Right renal pelvis (tissue), 4 donors: ENCODE measurements around the gene THOC1. TPM values are rescaled to one million over a fixed set of nuclear protein-coding genes. Genes with fewer than 3 reads are reported as not detected.

Source experiments
- DNase-seq, 4 donors: peaks; one replicate each; pipeline ENCODE4 v3.0.0-alpha.2; 2013; ENCODE audit warnings: low read depth in 4 of 4, low spot score in 3 of 4, missing footprints in 1 of 4
- polyA plus RNA-seq, 4 donors: library from polyadenylated mRNA; unstranded; fragments of 120-200 nt; gene quantifications; one replicate each; pipeline ENCODE4 v1.2.1, GENCODE V29; 2013; ENCODE audit not compliant: insufficient read length in 4 of 4

THOC1 gene
- polyA plus RNA-seq, 4 donors, result 60.8 to 82.5 (median 68.3) TPM

- DNase-seq, result no peak
Observed at GRCh38 chr18:217532-218336, 50.1 kb downstream of the THOC1 start.

GRCh38 chr18:215448-216010 is 52.3 kb downstream of the THOC1 start:
- no peak for DNase-seq

GRCh38 chr18:213966-214365 is 53.9 kb downstream of the THOC1 start:
- no peak for DNase-seq

- no peak for DNase-seq
Observed at GRCh38 chr18:213505-213904, 54.3 kb downstream of the THOC1 start.

- no peak for DNase-seq
Observed at GRCh38 chr18:212780-213179, 55.1 kb downstream of the THOC1 start.

GRCh38 chr18:211582-211981 is 56.3 kb downstream of the THOC1 start:
- no peak for DNase-seq

- DNase-seq, result no peak
Observed at GRCh38 chr18:210733-211132, 57.1 kb downstream of the THOC1 start.

- no peak for DNase-seq
Observed at GRCh38 chr18:210075-210474, 57.8 kb downstream of the THOC1 start.

- DNase-seq, result no peak
Observed at GRCh38 chr18:199768-200167, 68.1 kb downstream of the THOC1 start.

GRCh38 chr18:199214-199613 is 68.6 kb downstream of the THOC1 start:
- no peak for DNase-seq

- no peak for DNase-seq
Observed at GRCh38 chr18:195651-196050, 72.2 kb downstream of the THOC1 start.

- no peak for DNase-seq
Observed at GRCh38 chr18:192801-193200, 75.0 kb downstream of the THOC1 start.

- DNase-seq, result no peak
Observed at GRCh38 chr18:191725-192124, 76.1 kb downstream of the THOC1 start.

- no peak for DNase-seq
Observed at GRCh38 chr18:189254-189653, 78.6 kb downstream of the THOC1 start.

GRCh38 chr18:183769-184168 is 84.1 kb downstream of the THOC1 start:
- no peak for DNase-seq

- DNase-seq, result no peak
Observed at GRCh38 chr18:181711-182110, 86.1 kb downstream of the THOC1 start.

GRCh38 chr18:179499-179898 is 88.3 kb downstream of the THOC1 start:
- DNase-seq, result no peak

- no peak for DNase-seq
Observed at GRCh38 chr18:172361-172760, 95.5 kb downstream of the THOC1 start.
